ENCODE measurements around the gene TACC2.

GRCh38 chr10:122157451-122157850 lies 168.5 kb downstream of the TACC2 start:
- TF ChIP-seq CTCF (IDR thresholded peaks at IDR 0.05) (no peak), POLR2A (IDR thresholded peaks at IDR 0.05) (no peak)
